HT-29 (cell line): ENCODE results near the gene SAMHD1. TPM values are rescaled to one million over a fixed set of nuclear protein-coding genes. Genes with fewer than 3 reads are reported as not detected.
A peak's percentile ranks its signal among the peaks of the same experiment; 100 is the strongest.
"Not testable (repeated sequence)": the region's sequence is repeated elsewhere in the genome, so short reads cannot be mapped to it uniquely, and the experiment has no call there.

ENCODE experiments used
- DNase-seq: peaks from one replicate; pipeline ENCODE4 v3.0.0-alpha.2; 2015; ENCODE audit warnings: low spot score
- total RNA-seq: library from RNA; depleted of rRNA; stranded (reverse); fragments of >200 nt; shearing (Covaris generic); gene quantifications from 2 replicates; pipeline ENCODE4 v1.2.3, GENCODE V29; 2014

Gene SAMHD1
- total RNA-seq, 1 experiment from 2014 or later = 17.0 TPM

DNA sequence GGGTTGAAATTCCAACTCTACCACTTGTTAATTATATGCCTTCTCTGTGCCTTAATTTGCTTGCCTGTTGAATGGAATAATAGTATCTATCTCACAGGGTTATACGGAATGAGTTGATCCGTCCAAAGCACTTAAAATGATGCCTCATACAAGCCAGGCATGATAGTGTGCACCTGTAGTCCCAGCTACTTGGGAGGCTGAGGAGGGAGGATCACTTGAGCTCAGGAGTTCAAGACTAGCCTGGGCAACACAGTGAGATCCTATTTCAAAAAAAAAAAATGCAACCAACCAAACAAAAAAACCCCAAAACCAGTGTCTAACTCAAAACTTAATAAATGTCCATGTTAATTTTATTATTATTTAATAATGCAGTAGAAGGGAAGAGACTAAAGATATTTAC lies 35.3 kb downstream of the SAMHD1 start:
- DNase-seq = no peak

DNA sequence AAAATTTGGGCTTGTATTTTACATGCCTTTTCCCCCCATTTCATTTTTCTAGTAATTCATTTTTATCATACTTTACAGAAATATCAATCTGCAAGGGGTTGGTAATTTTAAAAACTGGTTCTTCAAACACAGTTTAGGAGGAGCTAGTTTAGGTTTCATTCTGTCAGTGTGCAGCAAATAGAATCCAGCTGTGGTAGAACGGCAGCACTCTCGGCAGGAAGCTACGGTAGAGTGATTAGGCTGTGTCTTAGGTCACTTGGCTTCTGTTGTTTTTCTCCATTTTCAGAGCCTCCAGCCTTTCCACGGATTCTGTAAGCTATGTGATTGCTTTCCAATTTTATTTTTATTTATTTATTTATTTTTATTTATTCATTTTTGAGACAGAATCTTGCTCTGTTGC lies 42.9 kb downstream of the SAMHD1 start:
- DNase-seq = no peak

DNA sequence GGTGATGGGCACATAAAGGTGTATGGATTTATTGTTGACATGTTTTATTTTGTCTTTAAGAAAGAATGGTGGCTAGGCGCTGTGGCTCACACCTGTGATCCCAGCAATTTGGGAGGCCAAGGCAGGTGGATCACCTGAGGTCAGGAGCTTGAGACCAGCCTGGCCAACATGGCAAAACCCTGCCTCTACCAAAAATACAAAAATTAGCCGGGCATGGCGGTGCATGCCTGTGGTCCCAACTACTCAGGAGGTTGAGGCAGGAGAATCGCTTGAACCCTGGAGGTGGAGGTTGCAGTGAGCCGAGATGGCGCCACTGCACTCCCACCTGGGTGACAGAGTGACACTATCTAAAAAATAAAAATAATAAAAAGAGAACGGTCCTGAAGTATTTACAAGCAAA lies 45.4 kb downstream of the SAMHD1 start:
- not testable (repeated sequence) for DNase-seq

DNA sequence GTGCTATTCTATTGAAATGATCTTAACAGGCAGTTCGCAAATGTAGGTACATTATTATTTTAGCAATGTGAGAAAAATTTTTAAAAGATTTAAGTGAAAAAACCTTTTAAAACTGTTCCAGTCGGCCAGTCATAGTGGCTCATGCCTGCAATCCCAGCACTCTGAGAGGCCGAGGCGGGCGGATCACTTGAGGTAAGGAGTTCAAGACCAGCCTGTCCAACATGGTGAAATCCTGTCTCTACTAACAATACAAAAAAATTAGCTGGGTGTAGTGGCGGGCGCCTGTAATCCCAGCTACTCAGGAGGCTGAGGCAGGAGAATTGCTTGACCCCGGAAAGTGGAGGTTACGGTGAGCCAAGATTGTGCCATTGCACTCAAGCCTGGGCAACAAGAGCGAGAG lies 45.9 kb downstream of the SAMHD1 start:
- DNase-seq = not testable (repeated sequence)

DNA sequence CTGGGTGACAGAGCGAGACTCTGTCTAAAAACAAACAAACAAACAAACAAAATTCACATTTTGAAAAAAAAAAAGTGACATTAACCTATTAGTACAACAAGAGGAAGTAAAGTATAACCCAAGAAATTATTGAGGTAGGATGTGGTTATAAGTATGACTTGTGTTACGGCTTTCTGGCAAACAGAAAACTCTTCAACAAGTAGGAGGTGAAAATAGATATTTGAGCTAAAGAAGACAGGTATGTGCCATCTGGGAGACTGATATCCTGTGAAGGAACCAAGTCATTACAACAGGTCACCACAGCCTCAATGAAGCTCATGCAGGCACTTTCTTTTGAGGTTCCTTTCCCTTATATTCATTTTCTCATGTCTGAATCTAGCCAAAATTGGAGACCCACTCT lies 46.8 kb downstream of the SAMHD1 start:
- DNase-seq = no peak

DNA sequence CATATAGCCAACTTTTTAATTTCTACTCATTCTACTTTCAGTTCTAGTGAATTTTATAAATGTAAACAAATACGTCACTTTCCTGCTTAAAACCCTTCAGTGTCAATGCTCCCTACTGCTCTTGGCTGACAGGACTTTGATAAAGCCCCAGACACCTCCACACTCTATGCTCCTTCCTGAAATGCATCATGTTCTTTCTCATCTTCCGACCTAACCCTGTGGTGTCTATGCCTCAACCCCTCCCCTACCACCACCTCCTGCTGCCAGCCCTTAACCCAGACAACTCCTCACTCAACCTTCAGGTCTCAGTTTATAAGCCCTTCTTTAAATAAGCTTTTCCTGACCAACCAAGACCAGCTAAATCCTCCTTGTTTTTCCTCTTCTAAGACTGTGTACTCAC lies 56.5 kb downstream of the SAMHD1 start:
- no peak for DNase-seq

DNA sequence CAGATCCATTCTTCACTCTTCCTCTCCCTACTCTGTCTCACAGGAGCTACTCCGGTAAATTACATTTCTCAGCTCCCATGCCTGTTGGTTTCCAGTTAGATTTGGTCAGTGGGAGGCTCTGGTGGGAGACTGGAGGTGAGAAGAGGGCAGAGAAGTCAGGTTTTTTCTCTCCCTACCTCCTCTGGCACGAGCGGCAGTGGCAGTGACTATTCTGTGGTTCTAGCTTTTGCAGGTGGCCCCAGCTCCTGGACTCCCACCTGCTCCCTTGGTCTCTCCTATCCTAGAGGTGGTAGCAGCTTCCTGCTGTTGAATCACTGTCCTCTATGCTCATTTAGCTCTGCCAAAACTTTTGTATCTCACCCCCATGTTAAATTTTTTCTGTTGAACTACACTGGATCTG lies 57.7 kb downstream of the SAMHD1 start:
- DNase-seq = no peak

DNA sequence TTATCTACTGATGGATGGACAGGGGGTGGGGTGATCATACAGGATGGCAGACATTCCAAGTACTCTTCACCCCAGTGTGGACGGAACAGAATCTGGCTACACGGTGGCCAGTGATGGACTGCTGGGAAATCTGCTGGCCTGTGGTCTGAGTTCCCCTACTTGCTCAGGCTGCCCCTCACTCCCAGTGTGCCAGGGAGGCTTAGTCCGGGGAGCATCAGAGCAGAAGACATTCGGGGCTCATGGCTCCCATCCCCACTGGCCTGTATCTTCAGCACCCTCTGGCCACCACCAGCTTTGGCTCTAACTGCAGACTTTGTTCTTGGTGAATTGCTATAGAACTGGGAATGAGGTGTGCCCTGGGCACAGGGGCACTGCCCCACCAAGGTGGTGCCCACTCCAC lies 60.3 kb downstream of the SAMHD1 start:
- DNase-seq = no peak

DNA sequence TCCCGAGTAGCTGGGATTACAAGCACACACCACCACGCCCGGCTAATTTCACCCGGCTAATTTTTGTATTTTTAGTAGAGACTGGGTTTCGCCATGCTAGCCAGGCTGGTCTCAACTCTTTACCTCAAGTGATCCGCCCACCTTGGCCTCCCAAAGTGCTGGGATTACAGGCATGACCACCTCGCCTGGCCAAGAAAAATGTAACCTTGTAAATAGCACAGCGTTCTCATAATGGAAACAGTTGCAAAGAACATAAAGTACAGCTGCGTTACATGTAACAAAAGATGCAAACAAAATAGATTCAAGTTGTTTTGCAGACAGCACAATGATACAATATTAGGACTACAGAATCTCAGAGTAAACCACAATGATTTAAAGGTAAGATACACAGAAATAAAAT lies 60.9 kb downstream of the SAMHD1 start:
- DNase-seq = no peak

DNA sequence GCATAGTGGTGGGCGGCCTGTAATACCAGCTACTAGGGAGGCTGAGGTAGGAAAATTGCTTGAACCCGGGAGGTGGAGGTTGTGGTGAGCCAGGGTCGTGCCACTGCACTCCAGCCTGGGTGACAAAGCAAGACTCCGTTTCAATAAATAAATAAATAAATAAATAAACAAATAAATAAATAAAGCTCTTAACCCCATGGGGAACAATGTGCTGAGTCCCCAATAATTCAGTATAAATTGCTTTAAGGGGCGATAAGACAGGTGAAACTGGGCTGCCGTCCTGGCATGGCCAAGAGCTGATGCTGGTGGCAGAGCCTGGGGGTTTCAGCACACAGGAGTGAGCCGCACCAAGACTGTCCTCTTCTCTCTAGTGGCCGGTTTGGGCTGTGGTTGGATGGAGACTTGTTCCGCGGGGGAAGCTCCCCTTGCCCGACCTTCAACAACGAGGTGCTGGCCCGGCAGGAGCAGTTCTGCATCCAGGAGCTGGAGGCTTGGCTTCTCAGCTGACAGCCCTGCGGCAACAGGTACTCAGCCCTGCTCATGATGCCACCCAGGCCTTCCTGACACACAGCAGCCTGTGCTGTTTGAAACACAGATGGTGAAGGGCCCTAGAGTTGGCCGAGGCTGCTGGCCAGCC lies 62.5 kb downstream of the SAMHD1 start:
- DNase-seq = no peak

DNA sequence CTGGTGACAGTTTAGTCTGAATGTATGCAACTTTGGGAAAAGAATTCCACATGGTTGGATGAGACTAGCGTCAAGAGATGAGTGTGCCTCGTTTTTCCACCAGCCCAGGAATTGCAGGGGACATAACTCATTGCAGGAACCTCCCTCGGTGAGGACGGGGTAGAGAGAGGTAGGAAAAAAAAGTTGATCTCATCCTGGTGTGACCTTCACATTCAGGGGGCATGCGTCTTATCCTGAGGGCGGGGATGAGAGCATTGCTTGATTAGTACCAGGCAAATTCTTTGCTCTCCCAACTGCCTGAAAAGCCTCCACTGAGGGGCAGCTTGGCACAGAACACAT lies 63.8 kb downstream of the SAMHD1 start:
- no peak for DNase-seq

DNA sequence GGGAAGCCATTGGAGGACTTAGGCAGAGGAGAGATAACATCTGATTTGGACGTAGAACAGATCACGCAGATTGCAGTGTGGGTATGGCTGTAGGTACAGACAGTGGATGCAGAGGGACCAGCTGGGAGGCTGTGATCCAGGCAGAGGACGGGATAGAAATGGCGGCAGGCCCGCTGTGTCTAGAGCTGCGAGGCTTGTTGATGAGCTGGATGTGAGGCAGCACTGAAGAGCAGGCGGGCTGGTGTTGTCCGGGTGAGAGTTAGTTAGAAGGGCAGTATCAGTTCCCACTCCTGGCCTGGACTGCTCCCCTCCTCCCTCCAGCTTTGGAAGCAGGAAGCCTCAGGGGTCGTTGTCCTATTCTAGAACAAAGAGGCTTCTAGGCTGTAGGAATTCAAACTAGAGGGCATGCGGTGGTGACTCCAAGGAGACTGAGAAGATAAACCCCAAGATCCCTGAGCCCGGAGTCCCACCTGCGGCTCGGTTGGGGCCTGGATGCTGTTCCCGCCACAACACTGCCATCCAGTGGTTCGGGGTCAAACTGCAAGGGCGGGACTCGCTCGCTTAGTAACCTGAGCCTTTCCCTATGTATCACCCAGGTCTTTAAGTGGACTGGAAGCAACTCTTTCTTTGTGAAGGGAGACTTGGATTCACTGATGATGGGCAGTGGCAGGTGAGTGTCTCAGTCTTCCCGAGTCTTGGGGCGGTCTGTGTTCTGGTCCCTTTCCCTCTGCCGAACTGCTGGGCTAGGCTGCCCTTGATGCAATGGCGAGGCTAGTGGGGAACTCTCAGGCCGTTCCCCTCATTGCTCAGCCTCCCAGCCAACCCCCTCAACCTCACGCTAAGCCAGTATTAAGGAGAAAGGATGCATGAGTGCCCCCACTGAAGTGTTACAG lies 64.4 kb downstream of the SAMHD1 start:
- peak; percentile 95 for DNase-seq

DNA sequence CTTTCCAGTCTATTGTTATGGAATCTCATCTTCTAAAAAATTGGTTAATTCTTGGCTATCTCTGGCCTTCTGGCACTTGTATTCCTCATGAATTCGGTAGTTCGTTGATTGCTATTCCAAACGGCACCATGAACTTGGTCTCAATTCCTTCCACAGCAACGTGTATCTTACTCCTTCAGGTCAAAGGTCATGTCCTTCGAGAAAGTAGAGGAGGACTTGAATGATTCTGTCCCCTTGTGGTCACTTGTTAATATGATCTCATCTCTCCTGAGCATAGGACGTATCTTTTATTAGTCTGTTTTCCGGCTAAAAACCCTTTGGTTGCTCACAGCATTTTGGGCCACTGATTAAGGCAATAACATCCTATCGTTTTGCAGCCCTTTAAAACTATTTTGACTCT lies 66.2 kb downstream of the SAMHD1 start:
- peak; percentile 39 for DNase-seq

DNA sequence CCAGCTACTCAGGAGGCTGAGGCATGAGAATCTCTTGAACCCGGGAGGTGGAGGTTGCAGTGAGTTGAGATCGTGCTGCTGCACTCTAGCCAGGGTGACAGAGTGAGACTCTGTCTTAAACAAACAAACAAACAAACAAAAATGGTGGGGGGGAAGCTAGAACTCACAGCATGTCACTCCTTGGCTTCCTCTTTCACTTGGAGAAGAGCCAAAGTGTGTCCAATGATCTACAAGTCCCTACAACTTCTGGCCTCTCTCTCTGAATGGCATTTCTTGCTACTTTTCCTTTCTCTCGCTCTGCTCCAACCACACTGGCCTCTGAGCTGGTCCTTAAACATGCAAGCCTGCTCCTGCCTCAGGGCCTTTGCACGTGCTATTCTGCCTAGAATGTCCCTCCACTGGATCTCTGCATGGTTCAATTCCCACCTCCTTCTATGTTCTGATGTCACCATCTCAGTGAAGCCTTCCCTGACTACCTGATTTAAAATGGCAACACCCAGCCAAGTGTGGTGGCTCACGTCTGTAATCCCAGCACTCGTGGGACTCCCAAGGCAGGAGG lies 67.5 kb downstream of the SAMHD1 start:
- DNase-seq = no peak

DNA sequence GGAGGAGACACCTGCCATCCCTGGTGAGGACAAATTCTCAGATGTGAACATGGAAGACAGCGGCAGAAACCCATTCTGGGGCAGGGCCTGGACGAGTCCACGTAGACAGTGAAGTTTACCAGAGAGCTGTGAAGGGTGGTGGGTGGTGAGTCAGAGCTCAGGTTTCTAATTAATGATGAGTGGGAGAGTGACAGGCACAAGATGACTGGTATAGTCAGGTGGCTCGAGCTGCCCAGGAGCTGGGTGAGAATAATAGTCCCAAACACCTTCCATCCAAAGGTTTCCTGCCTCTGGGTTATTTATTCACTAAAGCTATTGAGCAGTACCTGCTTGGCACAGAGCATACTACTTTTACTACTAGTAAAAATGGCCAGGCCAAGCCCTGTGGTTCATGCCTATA lies 69.6 kb downstream of the SAMHD1 start:
- peak; percentile 60 for DNase-seq

DNA sequence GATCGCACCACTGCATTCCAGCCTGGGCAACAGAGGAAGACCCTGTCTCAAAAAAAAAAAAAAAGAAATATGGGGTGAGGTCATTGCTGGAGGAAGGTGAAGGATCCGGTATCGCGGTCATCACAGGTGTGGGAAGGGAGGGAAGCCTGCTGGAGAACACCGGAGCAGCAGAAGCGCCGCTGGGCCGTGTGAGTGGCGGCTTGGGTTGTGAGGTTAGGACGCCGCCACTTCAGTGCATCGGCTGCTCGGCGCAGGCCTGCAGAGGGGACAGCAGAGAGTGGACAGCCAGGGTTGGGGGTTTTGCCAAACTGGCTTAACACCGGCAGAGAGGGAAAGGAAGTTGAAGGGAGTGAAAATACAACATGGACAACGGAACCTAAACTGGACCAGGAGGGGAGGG lies 70.2 kb downstream of the SAMHD1 start:
- DNase-seq = no peak

DNA sequence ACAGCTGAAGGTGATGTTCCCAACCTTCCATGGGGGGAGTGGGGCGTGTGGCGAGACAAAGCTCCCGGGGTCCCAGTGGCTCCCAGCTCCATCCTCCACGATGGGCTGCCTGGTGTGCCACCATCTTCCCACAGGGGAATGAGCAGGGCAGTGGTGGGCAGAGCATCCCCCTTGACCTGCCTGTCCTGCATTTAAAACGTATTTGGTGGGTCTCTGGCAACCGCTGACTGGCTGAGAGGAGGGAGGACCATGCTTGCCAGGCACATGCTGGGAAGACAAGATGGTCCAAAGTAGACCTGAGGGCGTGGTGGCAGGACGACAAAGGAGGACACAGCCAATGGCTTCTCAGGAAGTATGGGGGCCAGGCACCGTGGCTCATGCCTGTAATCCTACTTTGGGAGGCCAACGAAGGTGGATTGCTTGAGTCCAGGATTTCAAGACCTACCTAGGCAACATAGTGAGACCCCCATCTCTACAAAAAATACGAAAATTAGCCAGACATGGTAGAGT lies 70.7 kb downstream of the SAMHD1 start:
- DNase-seq = no peak

DNA sequence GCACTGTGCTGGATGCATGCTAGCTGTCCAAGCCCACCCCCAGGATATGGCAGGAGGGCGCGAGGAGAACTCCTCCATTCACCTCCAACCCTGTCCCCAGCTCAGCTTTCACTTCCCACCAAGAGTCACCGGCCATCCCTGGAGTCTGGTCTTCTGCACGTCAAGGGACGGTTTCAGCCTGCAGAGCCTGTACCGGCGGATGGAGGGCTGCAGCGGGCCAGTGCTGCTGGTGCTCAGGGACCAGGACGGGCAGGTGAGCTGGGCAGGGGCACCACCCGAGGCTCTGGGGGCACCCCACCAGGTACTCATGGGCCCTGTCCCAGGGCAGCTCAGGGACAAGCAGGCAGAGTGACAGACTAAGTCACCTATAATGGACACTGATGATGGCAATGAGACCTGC lies 72.6 kb downstream of the SAMHD1 start:
- no peak for DNase-seq

DNA sequence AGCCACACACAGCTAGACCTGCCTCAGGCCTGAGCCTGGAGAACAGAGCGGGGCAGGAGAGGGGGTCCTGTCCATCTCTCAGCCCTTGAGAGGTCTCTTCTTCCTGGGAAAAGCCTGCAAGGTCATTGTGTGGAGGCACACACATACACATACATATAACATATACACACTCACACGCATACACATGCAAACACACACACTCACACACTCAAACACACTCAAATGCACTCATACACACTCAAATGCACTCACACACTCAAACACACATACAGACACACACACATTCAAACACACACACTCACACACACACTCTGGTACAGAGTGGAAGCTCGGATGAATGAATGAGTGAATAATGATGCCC lies 75.1 kb downstream of the SAMHD1 start:
- no peak for DNase-seq

DNA sequence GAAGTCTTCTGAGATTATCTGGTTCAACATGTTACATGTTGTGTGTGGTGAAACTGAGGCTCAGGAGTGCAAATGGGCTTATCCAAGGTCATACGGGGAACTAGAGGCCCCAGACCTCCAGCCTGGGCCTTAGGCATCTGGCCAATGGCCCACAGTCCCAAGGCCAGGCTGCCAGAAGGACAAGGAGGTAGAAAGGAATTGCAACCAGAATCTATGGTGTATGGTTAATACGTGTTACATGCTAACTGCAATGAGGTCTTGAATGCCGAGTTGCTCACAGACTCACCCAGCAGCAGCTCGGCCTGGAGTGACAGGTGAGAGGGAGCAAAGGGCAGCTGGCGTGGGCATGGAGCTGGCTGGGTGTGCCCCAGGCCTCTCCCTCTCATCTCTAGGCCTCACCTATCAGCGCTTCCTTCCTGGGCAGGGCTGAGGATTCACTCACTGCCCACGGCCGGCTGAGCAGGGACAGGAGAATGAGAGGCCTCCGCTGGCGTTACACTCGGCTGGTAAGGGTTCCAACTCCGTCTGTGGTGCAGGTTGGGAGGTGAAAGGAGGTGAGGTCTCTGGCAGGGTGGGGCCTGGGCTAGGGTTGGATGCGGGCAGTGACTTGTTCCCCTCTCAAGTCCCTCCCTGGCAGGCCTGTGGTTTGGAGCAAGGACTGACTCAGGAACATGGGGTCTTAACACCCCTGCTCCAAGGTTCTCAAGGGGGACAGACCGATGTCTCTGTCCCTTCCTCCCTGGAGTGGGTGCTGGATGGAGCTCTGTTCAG lies 75.6 kb downstream of the SAMHD1 start, which contains the start of gene TLDC2:
TLDC2 (plus strand) TSS at position 437 of the 771 bp plus-strand sequence; CDS start at position 474, 37 bp downstream.
- peak; percentile 62 for DNase-seq

DNA sequence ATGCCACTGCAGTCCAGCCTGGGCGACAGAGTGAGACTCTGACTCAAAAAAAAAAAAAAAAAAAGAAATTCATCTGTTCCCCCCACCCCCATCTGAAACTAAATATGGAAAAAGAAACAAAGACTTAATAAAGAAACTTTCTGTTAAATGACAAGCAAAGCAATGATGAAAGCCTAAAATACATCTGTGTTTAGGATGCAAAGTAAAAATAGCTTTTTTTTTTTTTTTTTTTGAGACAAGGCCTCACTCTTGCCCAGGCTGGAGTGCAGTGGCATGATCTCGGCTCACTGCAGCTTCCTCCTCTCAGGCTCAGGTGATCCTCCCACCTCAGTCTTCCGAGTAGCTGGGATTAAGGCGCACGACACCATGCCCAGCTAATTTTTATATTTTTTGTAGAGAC lies 76.4 kb downstream of the SAMHD1 start:
- not testable (repeated sequence) for DNase-seq
